GM21360 (cell line): ENCODE data around the gene MRS2.

ENCODE experiments used
- ATAC-seq: cut with Tn5 transposase; IDR thresholded peaks from one replicate; pipeline ENCODE4 v1.9.1; 2021; ENCODE audit warnings: mild to moderate bottlenecking, moderate library complexity; ENCODE audit not compliant: unreplicated experiment

MRS2 gene

DNA sequence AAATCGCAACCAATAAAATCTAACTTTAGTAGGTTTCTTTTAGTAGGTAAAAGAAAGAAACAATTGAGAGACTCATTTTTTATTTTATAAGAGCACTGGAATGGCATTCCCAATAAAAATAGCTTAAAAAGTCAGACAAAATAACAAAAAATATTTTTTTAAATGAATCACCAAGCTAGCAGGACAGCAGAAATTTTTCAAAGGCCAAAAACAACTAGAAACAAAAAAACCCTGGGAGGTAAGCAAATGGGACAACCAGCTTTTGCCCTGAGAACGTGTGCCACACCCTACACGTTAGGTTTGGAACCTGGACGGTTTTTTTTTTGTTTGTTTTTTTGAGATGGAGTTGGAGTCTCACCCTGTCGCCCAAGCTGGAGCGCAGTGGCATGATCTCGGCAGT lies 67.1 kb downstream of the MRS2 start:
- ATAC-seq, result no peak

- ATAC-seq, result no peak
Measured at GRCh38 chr6:24472181-24472580, 69.4 kb downstream of the MRS2 start.
